ENCODE results near the gene GPBP1.

Gene GPBP1

DNA sequence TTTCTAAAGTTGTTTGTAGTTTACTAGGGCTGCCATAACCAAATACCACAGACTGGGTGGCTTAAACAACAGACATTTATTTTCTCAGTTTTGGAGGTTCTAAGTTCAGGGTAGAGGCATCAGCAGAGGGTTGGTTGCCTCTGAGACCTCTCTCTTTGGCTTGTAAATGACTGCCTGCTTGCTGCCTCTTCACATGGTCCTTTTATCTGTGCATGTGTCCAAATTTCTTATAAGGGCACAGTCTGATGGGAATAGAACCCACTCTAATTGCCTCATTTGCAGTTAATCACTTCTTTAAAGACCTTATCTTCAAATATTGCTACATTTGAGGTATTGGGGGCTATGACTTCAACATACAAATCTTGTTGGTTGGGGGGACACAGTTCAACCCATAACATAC lies 36.8 kb downstream of the GPBP1 start:
- DNase-seq (ENCODE audit: low read depth, low spot score) = no peak

DNA sequence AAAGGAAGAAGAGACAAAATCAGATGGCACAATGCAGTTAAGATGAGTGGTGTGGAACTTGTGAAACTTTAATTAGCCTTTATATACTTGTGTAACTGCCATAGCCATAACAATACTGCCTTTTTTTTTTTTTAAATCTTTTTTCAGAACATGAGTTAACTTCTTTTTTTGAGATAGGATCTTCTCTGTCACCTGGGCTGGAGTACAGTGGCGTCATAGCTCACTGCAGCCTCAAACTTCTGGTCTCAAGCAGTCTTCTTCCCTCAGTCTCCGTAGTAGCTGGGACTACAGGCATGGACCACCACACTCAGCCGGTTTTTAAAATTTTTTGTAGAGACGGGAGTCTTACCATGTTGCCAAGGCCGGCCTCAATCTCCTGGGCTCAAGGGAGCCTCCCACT lies 37.2 kb downstream of the GPBP1 start:
- DNase-seq (ENCODE audit: low read depth, low spot score) = no peak

- DNase-seq (ENCODE audit: low read depth, low spot score) = no peak
Observed at GRCh38 chr5:57215629-57216195, 41.9 kb downstream of the GPBP1 start.

GRCh38 chr5:57216714-57217113 lies 42.9 kb downstream of the GPBP1 start:
- DNase-seq (ENCODE audit: low read depth, low spot score) = peak; percentile 4

- no peak for DNase-seq (ENCODE audit: low read depth, low spot score)
Observed at GRCh38 chr5:57219386-57219785, 45.5 kb downstream of the GPBP1 start.

DNA sequence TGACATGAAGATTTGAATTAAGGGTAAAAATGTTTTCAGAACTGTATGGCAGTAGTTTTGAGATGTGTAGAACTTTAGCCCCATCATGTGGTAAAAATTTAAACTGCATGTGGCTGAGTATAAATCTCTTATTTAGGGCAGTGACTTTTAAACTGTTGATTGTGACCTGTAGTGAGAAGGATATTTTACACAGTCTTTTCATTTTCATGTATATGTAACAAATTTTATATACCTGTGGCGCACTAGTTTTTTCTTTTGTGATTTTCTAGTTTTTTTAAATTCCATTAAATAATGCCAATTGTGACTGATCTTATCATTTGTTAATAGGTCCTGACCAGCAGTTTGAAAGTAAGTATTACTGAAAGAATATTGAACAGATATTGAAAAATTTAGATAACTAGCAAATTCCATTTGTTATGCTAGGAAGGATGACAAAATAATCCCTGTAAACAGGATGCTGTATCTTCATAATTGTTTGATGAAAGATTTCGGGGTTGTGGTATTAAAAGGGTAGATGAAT lies 47.2 kb downstream of the GPBP1 start:
- peak; percentile 44 for DNase-seq (ENCODE audit: low read depth, low spot score)

DNA sequence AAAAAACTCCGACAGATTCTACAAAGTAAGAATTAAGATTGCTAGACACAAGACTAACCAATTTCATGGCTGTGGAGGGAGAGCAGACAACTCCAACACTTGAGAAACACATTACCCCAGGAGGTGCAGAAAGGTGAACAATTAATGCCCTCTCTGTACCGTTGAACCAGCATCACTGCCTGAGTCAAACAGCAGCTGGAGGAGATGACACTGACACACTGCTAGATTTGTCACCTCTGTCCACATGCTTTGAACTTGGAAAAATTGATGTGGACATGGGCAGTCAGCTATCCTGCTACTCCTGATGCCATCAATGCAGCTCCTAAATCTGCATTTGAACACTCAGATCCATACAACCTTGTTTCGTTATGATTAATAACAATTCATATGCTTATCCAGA lies 51.7 kb downstream of the GPBP1 start:
- no peak for DNase-seq (ENCODE audit: low read depth, low spot score)

DNA sequence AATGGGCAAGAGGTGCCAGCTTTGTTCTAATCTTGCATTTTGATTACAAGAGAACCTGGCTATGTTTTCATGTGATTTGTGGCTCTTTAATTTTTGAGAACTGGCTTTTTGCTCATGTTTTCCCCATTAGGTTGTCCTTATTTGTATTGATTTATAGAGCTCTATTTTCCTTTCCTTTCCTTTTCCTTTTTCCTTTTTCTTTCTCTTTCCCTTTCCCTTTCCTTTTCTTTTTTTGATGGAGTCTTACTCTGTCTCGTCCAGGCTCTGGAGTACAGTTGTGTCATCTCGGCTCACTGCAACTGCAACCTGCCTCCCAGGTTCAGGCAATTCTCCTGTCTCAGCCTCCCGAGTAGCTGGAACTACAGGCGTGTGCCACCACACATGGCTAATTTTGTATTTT lies 55.5 kb downstream of the GPBP1 start:
- no peak for DNase-seq (ENCODE audit: low read depth, low spot score)

DNA sequence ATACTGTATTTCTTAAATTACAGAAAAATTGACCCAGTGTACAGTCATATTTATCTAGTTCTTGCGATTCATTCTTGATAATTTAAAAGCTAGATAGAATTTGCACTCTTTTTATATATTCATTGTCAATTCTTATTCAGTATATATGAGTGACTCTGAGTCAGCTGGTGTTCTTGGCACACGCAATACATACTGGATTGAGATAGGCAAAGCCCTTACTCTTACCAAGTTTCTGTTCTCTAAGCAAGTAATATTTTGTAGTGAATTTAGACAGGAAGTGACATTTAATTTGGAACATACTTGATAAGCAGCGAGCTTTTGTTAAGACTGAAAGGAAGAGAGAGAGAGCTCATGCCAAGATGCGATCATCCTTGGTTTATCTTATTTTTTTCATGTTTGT lies 57.7 kb downstream of the GPBP1 start:
- DNase-seq (ENCODE audit: low read depth, low spot score) = no peak

- DNase-seq (ENCODE audit: low read depth, low spot score) = no peak
Observed at GRCh38 chr5:57232293-57233033, 58.6 kb downstream of the GPBP1 start.

- DNase-seq (ENCODE audit: low read depth, low spot score) = no peak
Observed at GRCh38 chr5:57243286-57244137, 69.7 kb downstream of the GPBP1 start.

- no peak for DNase-seq (ENCODE audit: low read depth, low spot score)
Observed at GRCh38 chr5:57244331-57244730, 70.5 kb downstream of the GPBP1 start.

GRCh38 chr5:57246426-57246825 lies 72.6 kb downstream of the GPBP1 start:
- DNase-seq (ENCODE audit: low read depth, low spot score) = no peak

DNA sequence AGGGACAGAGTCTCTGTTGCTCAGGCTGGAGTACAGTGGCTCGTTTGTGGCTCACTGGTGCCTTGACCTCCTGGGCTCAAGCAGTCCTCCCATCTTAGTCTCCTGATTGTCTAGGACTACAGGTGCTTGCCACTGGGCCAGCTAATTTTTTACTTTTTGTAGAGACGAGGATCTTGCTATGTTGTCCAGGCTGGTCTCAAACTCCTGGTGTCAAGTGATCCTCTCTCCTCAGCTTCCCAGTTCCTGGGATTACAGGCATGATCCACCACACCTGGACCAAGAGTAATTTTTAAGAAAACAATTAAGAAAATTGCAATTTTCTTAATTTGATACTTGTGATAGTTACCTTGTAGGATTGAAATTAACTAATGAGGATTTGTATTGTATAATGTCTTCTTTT lies 73.9 kb downstream of the GPBP1 start:
- DNase-seq (ENCODE audit: low read depth, low spot score) = no peak

DNA sequence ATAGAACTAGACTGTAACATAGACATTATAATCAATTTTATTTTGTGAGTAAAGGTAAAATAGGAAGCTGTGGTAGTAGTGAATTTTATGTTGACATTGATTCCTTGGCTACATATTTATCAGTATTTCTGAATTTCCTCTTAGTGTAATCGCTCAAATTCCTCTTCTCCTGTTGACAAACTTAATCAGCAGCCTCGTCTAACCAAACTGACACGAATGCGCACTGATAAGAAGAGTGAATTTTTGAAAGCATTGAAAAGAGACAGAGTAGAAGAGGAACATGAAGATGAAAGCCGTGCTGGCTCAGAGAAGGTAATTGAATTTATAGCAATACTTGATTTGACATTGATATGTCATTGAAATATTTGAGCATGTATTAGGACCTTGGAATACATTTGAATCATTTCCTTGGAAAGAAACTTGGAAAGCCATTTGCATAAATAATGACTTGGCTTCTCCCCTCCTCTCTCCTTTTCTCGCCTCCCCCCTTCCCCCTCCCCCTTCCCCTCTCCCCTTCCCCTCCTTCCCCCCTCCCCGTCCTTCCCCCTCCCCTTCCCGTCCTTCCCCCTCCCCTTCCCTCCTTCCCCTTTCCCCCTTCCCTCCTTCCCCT lies 75.5 kb downstream of the GPBP1 start:
- no peak for DNase-seq (ENCODE audit: low read depth, low spot score)

DNA sequence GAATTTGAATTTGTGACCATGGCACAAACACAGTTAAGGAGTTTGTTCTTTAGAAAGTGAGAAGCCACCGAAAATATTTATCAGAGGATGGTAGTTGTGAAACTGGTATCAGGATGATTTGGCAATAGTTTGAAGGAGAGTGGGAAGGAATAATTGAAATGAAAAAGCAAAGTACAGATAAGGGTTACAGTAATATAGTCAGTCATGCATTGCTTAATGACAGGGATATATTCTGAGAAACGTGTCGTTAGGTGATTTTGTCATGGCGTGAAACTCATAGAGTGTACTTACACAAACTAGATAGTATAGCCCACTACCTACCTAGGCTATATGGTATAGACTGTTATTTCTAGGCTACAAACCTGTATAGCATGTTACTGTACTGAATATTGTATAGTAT lies 84.2 kb downstream of the GPBP1 start:
- no peak for DNase-seq (ENCODE audit: low read depth, low spot score)

DNA sequence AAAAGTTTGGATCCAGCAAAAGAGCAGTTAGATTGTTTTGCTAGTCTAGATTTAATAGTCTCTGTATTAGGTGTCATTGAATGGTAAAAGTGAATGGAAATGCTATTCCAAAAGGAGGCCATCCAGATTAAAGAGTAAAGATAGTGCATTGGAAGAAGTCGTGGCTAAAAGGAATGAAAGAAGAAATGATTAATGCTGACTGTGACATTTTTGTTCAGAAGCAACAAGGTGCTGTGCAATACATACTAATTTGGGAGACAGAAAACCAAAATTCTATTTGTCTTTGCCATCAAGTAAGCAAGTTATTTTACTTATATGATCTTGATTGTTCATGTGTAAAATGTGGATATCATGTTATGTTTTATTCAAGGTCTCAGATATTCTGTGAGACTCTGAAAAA lies 85.1 kb downstream of the GPBP1 start:
- no peak for DNase-seq (ENCODE audit: low read depth, low spot score)

- no peak for DNase-seq (ENCODE audit: low read depth, low spot score)
Observed at GRCh38 chr5:57259704-57260103, 85.8 kb downstream of the GPBP1 start.

DNA sequence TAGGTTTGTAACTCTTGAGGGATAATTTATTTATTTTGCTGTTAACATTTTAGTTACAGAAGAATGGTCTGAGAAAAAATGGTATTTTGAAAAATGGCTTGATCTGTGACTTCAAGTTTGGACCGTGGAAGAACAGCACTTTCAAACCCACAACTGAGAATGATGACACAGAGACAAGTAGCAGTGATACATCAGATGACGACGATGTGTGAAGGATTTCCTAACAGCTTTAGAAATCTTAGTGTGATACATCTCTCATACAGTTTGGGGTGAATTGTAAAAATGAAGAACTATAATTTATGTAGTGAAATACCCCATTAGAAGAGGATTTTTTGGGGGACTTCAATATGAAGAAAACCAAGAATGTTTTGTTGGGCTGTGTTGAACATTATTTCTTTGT lies 88.7 kb downstream of the GPBP1 start:
- DNase-seq (ENCODE audit: low read depth, low spot score) = no peak

- no peak for DNase-seq (ENCODE audit: low read depth, low spot score)
Observed at GRCh38 chr5:57267805-57268204, 93.9 kb downstream of the GPBP1 start.

DNA sequence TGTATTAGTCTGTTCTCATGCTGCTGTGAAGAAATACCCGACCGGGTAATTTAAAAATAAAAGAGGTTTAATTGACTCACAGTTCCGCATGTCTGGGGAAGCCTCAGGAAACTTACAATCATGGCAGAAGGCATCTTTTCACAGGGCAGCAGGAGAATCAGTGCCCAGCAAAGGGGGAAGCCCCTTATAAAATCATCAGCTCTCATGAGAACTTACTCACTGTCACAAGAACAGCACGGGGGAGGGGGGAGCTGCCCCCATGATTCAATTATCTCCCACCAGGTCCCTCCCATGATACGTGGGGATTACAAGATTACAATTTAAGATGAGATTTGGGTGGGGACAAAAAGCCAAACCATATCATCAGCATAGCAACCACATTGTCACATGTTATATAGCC lies 102.5 kb downstream of the GPBP1 start:
- no peak for DNase-seq (ENCODE audit: low read depth, low spot score)

DNA sequence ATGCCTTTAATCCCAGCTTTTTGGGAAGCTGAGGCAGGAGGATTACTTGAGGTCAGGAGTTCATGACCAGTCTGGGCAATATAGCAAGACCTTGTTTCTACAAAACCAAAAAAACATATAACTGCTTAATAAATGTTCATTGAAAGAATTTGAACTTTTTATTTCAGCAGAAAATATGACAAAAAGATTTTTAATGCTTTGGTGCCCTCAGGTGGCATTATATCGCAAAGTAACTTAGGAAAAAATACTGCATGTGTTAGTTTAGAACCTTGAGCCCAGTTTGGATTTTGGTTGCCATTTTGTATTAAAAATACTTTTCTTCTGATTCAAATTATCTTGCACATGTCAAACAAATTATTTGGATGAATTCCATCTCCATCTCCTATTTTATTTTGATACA lies 103.2 kb downstream of the GPBP1 start:
- peak; percentile 15 for DNase-seq (ENCODE audit: low read depth, low spot score)
